Choroid plexus epithelial cell (primary cell): ENCODE measurements around the gene FAM83E.
A peak's percentile ranks its signal among the peaks of the same experiment; 100 is the strongest.

Source experiments
- DNase-seq: peaks from one replicate; pipeline ENCODE4 v3.0.0-alpha.2; 2010; ENCODE audit warnings: low read depth
- H3K4me3 ChIP-seq: 2 replicates; pipeline ENCODE4 v1.5.1; 2011; ENCODE audit warnings: low read depth, mild to moderate bottlenecking, control low read depth, low read length, moderate library complexity
- TF ChIP-seq, protein P1 (sequence below): conservative IDR thresholded peaks from 2 replicates; pipeline ENCODE4 v1.5.1; 2011; ENCODE audit warnings: low read depth, mild to moderate bottlenecking, control low read depth, inconsistent platforms, low read length, moderate library complexity

FAM83E gene

DNA sequence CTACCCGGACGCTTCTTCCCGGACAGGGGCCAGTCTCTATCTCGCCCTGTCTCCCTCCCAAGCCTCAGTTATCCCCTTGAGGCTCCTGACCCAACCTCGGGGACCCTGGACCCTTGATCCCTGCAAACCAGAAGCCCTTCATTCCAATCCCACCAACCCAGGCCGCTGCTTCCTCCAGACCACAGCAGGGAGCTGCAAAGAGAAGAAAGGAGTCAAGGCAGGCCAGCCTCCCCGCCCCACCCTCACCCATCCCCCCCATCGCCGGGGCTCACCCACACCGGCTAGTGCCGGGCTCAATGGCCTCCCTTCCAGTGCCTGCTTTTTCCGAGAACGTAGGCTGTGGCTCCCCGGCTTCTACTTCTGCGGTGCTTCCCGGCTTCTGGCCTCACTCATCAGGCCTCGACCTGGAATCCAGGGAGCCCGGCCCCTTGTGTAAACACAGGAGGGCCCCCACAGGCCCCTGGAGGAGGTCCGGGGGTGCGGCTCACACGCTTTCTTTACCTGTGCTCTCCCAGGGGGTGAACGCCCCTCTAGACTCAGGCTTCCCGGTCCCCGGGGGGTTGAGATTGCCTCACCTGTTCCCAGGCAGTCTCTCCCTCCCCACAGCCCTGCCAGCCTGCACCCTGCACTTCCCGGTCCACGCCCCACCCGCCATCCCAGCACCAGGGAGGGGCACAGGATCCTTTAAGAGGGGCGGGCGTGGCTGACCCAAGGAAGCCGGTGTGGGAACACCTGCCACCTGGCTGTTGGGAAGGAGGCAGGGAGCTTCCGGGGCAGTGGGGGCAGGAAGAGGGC lies at the start of gene FAM83E:
FAM83E (minus strand) TSS at position 641 of the 795 bp plus-strand sequence. CDS start 1,704 bp downstream, outside the sequence.
- no peak for DNase-seq
- no peak within 1 kb of the TSS for H3K4me3 ChIP-seq
- TF ChIP-seq, protein P1, sequence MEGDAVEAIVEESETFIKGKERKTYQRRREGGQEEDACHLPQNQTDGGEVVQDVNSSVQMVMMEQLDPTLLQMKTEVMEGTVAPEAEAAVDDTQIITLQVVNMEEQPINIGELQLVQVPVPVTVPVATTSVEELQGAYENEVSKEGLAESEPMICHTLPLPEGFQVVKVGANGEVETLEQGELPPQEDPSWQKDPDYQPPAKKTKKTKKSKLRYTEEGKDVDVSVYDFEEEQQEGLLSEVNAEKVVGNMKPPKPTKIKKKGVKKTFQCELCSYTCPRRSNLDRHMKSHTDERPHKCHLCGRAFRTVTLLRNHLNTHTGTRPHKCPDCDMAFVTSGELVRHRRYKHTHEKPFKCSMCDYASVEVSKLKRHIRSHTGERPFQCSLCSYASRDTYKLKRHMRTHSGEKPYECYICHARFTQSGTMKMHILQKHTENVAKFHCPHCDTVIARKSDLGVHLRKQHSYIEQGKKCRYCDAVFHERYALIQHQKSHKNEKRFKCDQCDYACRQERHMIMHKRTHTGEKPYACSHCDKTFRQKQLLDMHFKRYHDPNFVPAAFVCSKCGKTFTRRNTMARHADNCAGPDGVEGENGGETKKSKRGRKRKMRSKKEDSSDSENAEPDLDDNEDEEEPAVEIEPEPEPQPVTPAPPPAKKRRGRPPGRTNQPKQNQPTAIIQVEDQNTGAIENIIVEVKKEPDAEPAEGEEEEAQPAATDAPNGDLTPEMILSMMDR, result no peak

GRCh38 chr19:48664476-48664875 lies 49.6 kb upstream of the FAM83E start:
- TF ChIP-seq, protein P1, result no peak
- no peak overlapping the region for H3K4me3 ChIP-seq
- DNase-seq, result no peak

GRCh38 chr19:48663667-48664066 lies 48.8 kb upstream of the FAM83E start:
- no peak for DNase-seq
- TF ChIP-seq, protein P1, result no peak
- H3K4me3 ChIP-seq, result no peak overlapping the region

GRCh38 chr19:48661711-48662090 lies 46.8 kb upstream of the FAM83E start:
- no peak overlapping the region for H3K4me3 ChIP-seq
- TF ChIP-seq, protein P1, result no peak
- no peak for DNase-seq

- DNase-seq, result peak; percentile 90
- TF ChIP-seq, protein P1, result no peak
- no peak overlapping the region for H3K4me3 ChIP-seq
Observed at GRCh38 chr19:48660852-48661710, 46.2 kb upstream of the FAM83E start.

GRCh38 chr19:48659768-48660167 lies 44.9 kb upstream of the FAM83E start:
- no peak overlapping the region for H3K4me3 ChIP-seq
- TF ChIP-seq, protein P1, result no peak
- DNase-seq, result peak; percentile 66
